GM19467 (cell line): ENCODE data around the gene UXS1.

ENCODE experiments used
- ATAC-seq: cut with Tn5 transposase; IDR thresholded peaks from one replicate; pipeline ENCODE4 v1.9.1; 2021; ENCODE audit warnings: mild to moderate bottlenecking, moderate library complexity; ENCODE audit not compliant: unreplicated experiment

UXS1 gene

GRCh38 chr2:106113361-106113966 lies 80.6 kb downstream of the UXS1 start:
- no peak for ATAC-seq

GRCh38 chr2:106111882-106112571 lies 82.1 kb downstream of the UXS1 start:
- ATAC-seq: no peak

DNA sequence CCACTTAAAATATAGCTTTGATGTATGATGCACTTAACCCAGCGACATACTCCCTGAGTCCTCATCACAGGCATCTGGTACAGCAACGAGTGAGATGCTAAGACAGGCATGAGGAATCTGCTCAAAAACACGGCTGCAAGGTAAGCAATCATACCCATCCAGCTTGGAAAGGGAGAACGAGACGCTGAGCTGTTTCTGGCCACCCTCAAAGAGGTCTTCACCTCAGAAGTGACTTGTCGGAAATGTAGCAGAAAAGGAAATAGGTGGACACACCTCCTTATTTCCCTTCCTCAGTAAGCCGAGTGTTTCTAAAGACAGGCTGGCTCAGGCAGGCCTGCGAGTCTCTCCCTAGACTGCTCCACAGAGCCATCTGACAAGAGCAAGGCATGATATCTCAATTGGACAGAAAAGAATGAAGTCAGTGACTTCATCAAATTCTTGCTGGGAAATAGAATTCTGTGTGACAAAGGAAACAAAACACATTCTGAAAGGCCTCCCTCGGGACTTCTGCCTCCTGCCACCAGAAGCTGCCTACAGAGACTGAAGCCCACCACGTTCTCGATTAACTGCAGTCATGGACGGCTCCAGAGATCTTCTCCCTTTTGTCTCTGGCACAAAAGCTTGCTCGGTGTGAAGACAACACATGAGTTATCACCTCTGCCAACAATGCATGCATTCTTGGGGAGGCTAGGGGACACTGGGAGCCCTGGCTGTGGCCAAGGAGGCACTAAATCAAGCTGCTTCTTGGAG lies 84.3 kb downstream of the UXS1 start:
- ATAC-seq: no peak

DNA sequence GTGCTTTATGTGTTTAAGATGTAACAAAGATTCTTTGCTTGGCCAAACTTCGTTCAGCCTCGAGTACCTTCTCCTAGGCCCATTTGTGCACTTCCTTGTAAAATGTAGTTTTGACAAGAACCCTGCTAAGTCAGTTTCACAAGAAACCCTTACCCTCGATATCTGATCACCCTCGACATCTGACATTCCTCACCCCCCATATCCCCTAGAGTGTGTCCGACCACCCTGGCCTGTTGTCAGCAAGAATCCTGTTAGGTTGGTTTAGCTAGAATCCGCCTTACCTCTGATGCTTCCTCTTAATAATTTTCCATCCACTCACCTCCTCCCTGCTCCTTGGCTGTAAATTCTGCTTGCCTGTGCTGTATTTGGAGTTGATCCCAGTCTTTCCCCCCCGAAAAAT lies 85.3 kb downstream of the UXS1 start:
- no peak for ATAC-seq

DNA sequence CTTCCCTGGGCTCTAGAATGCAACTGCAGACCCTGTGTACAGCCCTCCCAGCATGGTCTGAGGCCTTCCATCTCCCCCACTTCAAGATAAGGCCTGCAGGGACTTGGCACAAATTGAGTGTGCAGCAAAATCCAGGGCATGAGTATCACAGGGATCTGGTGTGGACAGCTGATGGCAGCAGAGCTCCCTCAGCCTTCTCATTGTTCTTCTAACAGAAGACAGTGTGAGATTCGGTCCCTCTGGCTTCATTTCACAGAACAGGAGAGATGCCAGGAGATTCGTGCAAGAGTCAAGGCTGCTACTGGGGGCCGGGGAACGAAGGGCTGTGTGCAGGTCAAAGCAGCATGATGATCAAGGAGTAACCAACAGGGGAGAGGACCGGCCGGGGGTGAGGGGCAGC lies 85.8 kb downstream of the UXS1 start:
- no peak for ATAC-seq

GRCh38 chr2:106107509-106108131 lies 86.5 kb downstream of the UXS1 start:
- ATAC-seq: peak; percentile 52

DNA sequence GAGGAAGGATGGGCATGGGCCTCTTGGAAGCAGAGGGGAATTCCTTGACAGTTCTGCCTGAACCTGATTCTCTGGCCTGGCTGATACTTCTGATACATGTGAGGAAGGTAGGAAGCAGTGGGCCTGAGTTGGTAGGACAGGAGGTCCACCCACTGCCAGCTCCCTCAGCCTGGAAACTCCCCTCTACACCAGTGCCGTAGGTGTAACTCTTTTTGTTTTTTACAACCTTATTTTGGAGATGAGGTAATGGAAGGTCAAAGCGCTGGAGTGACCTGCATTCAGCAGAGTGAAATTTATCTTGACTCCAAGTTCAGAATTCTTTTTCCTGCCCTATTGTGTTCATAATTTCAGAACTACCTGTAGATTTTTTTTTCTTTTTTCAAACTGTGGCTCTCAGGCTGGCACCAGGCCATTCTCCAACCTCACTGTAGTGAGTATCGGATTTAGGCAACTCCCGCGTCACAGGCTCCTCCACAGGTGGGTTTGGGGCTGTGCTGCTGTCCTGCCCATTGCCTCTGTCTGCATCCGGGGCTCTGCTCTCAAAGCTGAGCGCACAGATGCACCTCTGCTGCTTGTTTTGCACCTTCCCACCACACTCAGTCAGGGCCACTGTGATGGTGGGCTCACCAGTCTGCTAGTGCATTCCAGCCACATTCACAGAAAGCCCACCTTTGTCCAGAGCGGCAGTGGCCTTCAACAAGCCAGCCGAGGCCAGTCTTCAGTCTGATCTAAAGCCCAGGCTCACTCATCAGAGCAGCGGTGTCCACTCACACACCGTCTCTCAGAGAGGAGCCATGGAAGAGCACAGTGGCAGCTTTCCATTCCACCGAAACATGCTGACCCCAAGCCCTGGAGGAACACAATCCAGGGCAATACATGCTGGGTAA lies 87.2 kb downstream of the UXS1 start:
- ATAC-seq: no peak

DNA sequence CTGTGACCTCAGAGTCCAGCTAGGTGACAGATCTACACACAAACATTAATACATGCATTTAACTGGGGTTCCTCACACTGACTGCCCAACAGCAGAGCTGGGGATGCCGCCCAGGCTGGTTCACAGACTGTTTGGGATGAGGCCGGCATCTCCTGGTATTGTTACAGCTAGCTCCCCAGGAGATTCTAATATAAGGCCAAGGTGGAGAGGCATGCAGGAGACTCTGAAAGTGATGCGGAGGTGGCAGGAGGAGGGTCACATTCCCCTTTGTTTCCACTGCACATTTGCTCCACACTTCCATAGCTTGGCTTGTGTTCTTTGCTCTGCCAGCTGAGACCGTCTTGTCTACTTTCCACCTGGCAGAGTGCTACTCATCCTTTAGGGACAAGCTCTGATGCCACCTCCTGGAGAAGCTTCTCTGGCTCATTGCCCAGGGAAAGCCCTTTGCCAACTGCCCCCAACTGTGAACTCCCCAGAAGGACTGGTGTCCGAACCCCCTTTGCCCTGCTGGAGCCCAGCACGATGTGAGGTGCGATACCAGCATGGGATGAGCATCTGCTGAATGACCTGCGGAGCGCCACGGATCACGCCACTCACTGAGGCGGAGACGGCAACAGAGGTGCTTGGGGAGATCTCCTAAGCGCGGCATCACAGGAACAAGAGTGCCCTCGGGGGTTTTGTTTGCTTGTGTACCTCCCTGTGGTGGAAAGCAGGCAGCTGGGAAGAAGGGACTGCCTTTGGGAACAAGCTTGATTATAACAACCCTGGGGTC lies 88.8 kb downstream of the UXS1 start:
- no peak for ATAC-seq

- no peak for ATAC-seq
Measured at GRCh38 chr2:106104332-106105062, 89.6 kb downstream of the UXS1 start.

- no peak for ATAC-seq
Measured at GRCh38 chr2:106099691-106100090, 94.4 kb downstream of the UXS1 start.

DNA sequence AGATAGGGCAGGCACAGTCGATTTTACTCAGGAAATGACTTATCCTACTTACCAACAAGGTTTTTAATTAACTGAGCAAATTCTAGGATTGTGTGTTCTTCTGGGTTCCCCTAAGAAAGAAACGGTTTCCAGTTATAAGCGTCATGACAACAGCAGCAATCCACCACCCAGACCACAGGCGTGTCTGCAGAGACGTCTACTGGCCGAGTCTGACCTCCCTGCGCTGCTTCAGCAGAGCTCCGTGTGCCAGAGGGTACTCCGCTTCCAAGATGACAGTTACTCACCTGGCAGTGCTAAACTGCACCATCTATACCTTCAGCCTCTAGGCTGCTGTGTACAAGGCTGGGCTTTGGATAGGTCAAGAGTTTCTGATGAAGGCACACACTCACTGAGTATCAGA lies 95.4 kb downstream of the UXS1 start:
- ATAC-seq: no peak

DNA sequence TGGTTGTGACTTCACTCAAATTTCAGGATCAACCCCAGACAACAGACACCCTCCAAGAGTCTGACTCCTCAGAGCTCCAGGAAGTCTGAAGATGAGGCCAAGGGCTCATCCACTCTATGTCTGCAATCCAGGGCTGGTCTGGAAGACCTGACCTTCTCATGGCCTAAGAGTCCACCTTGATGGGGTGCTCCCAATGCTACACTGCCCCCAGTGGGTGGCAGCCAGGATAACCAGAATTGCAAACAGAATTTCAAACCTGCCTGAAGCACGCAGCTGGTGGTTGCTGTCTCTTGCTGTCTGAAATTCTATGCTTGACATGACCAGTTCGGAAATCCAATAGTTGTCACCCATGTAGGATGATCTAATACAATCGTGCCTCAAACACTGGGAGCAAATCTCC lies 96.0 kb downstream of the UXS1 start:
- ATAC-seq: no peak

DNA sequence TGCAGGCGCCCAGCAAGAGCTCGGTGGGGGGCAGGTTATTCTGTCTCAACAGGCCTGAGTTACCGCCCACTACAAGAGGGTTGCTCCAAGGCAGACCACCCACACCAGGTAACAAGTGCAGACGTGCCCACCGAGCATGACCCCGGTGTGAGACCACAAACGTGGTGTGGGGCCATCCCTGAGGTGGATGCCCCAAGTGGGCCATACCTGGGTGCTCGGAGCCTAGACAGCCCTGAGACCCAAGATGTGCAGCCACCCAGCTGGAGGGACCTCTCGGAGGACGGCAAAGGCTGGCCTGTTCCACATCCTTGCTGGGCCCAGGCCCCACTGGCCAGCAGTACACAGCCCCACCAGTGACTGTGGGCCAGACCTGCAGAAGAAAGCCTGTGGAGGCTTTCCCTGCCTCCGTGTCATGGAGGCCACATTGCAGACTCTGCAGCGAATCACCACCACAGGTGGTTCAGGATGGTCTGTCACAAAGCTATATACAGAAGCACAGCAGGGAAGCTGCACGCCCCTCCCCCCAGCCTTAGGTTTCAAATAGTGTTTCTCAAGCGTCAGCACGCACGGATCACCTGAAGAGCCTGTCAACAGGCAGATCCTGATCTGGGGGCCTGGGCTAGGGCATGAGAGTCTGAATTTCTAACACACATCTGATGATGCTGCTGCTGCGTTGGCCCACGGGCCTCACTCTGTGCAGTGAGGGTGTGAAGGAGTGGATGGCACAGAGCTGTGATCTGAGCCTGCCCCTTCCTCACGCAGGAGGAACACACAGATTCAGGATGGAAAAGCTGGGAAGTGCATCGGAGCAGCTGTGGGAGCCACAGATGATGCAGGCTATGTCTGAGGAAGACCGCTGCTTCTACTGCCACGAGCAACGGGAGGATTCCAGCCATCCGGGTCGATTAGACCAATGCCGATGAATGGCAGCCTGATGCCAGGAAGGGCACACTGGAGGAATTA lies 96.8 kb downstream of the UXS1 start:
- no peak for ATAC-seq

DNA sequence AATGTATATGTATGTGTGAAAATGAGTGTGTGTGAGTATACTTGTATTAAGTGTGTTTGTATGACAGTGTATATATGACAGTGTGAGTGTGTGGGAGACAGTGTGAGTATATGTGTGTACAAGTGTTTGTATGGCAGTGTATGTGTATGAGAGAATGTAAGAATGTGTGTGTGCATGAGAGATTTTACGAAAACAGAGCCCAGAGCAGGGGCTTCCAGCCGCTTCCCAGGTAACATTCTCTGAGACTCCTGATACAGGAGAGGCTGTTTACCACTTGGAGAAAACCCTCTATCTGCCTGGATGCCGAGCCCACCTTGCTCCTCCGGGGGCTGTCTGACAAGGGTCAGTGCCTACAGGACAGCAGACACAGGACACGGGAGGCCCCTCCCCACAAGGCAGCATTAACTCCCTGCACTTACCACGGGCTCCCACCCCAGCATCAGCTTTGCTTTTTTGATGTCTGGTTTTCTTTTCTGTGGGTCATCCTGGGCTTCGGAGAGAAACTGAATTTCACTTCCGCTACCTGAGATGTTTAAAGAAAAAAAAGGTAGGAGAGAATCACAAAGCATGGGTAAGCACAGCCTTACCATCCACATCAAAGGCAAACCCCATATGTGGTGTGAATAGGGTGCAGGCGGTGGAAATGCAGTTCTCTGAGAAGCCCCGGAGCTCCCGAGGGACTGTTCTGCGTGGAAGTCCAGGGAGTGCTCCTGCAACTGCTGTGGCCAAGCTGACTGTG lies 97.6 kb downstream of the UXS1 start:
- no peak for ATAC-seq

DNA sequence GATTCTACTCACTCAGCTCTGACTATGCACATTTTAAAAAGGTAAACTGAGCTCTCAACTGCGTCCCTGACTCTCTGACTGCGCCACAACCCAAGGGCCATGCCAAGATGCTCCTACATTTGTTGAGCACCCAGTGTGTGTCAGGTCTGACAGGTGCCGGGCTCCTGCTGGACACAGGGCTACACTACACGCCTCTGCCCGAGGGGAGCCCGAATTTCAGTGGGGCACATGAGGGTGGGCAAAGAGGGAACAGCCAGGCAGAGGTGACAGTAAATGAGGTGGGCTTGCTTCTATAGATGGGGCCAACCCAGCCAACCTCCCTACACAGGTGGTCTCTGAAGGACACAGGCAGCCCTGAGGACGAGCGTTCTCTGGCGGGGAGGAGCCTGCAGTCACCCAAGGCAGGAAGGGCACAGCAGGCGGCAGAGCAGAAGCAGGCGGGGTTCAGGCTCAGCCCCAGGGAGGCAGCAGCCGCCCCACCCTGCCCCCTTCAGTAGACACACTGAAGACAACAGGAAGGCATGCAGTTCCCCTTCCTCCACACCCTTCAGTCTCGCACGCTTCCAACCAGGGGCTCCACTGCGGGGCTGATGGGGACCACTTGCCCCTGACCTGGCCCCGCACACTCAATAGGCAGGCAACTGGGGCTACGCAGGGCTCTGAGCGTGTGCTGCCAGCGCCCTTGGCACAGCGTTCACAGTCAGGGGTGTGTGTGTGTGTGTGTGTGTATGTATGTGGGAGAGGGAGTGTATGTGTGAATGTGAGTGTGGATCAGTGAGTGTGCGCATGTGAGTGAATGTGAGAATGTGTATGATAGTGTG lies 98.4 kb downstream of the UXS1 start:
- ATAC-seq: no peak

DNA sequence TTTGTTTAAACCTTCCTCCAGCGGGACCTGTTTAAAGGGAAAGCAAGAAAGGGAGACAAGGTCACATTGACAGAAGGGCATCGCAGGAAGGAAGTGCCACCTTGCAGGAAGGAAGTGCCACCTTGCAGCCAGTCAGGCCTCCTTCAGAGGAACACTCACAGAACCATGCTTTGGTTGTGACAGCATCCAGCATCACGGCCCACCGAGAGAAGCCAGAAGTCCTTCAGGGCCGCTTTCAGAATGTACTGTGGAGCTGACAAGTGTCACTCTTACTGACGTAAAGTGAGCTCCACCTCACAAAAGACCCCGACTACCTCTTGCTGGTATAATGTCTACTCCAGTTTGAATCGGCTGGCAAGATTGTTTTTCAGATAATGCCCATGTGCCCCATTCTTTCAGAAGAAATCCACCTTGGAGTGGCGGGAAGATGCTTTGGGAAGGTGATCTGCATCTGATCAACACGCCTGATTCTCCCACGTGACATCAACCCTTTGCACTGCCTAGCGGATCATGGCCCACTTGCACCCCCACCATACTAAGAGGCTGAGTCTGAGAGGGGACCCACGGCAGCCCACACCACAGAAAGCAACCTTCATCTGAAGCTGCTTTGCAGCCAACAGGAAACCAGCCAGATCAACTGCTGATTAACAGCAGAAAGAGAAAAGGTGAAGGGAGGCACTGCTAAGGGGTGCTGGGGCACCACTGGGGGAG lies 99.8 kb downstream of the UXS1 start:
- ATAC-seq: no peak
